ENCODE results near the gene LYAR. TPM values are rescaled to one million over a fixed set of nuclear protein-coding genes. Genes with fewer than 3 reads are reported as not detected.
A peak's percentile ranks its signal among the peaks of the same experiment; 100 is the strongest.

The LYAR gene
- total and polyA plus RNA-seq, 2 of the 13 experiments (the other 11 are each of a cell fraction or from before 2014, with no cell fraction given), result 7.8 to 94.2 TPM

DNA sequence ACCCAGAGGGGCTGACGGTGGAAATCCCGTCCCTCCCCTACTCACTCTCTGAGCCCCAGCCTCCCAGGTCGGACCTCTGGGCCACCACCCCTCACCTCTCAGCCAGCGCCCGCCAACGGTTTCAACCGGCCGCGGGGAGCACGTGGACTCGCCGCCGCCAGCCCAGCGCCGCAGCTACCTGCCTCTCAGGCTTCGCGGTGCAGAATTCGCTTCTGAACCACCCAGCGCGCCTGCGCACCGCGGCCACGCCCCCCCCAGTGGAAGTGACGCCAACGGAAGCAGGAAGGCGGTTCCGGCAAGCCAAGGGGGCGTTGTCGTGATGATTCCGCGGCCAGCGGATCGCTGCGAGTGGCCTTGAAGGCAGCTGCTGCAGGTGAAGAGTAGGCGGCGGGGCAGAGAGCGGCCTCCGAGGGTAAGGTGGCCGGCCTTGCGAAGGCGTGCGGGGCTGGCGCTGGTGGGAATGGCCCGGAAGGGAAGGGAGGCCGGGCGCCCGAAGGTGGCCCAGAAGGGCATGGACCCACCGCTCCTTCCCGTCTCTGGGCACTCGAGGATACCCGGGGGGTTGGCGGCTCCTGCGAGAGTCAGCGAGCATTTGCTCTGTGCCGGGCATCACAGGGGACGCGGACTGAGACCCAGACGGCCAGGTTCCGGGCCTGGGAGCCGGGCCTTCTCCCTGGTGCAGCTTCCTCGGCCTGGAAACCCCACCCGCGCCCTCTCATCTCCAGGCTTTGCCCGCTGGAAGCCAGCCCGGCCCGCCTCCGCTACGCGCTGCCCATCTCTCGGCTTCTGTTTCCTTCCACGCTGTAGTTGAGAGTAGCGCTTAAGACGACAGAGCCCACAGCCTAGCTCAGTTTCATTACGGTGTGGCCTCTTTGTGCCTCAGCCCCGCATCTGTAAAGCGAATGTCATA is at the start of gene LYAR, which contains the start of gene ZBTB49 (continued):
- TF ChIP-seq, protein P1, sequence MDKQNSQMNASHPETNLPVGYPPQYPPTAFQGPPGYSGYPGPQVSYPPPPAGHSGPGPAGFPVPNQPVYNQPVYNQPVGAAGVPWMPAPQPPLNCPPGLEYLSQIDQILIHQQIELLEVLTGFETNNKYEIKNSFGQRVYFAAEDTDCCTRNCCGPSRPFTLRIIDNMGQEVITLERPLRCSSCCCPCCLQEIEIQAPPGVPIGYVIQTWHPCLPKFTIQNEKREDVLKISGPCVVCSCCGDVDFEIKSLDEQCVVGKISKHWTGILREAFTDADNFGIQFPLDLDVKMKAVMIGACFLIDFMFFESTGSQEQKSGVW (CRISPR knock-in tag; IDR thresholded peaks at IDR 0.05; ENCODE audit: borderline replicate concordance), result 0 out of 2 replicates have a peak, but pooled peaks have one; percentile 5
- TF ChIP-seq ZKSCAN8 (CRISPR knock-in tag; IDR thresholded peaks at IDR 0.05; ENCODE audit: borderline replicate concordance) (no peak), SALL1 (CRISPR knock-in tag; IDR thresholded peaks at IDR 0.05) (peak; percentile 80), AGO1 (IDR thresholded peaks at IDR 0.05; ENCODE audit: low read depth, low read length, poor library complexity, severe bottlenecking) (peak; percentile 59), ZNF292 (CRISPR knock-in tag; IDR thresholded peaks at IDR 0.05; ENCODE audit: borderline replicate concordance, low read depth) (peak; percentile 56; the same call in 1 of the 2 replicates), MED1 (CRISPR knock-in tag; IDR thresholded peaks at IDR 0.05) (no peak; the same call in none of the 2 replicates), NFIC (IDR thresholded peaks at IDR 0.05; ENCODE audit: low read length) (no peak), ZBTB42 (CRISPR knock-in tag; IDR thresholded peaks at IDR 0.05) (no peak), SPEN (CRISPR knock-in tag; IDR thresholded peaks at IDR 0.05; ENCODE audit: low read depth) (peak; percentile 87), ZNF138 (CRISPR knock-in tag; IDR thresholded peaks at IDR 0.05; ENCODE audit: low read depth) (no peak), SOX13 (IDR thresholded peaks at IDR 0.05) (no peak), SOX13 (CRISPR knock-in tag; conservative IDR thresholded peaks at IDR 0.05 in 1 of 2, IDR thresholded peaks at IDR 0.05 in 1 of 2) (peak in 1 of 2 experiments; percentile 11; a peak in 1 of 4 replicates), AKAP8 (CRISPR knock-in tag; IDR thresholded peaks at IDR 0.05) (no peak; the same call in 1 of the 2 replicates), ZNF232 (CRISPR knock-in tag; IDR thresholded peaks at IDR 0.05; ENCODE audit: borderline replicate concordance) (peak; percentile 72; the same call in 1 of the 2 replicates), CCAR2 (optimal IDR thresholded peaks at IDR 0.05; ENCODE audit: low read depth, low read length) (no peak), ZNF562 (CRISPR knock-in tag; IDR thresholded peaks at IDR 0.05; ENCODE audit: borderline replicate concordance) (no peak), ARHGAP35 (CRISPR knock-in tag; IDR thresholded peaks at IDR 0.05; ENCODE audit: borderline replicate concordance) (peak; percentile 44; the same call in 1 of the 2 replicates), MED8 (CRISPR knock-in tag; IDR thresholded peaks at IDR 0.05; ENCODE audit: insufficient replicate concordance) (peak; percentile 52), GPN1 (CRISPR knock-in tag; IDR thresholded peaks at IDR 0.05; ENCODE audit: borderline replicate concordance) (no peak)
- TF ChIP-seq, protein P2, sequence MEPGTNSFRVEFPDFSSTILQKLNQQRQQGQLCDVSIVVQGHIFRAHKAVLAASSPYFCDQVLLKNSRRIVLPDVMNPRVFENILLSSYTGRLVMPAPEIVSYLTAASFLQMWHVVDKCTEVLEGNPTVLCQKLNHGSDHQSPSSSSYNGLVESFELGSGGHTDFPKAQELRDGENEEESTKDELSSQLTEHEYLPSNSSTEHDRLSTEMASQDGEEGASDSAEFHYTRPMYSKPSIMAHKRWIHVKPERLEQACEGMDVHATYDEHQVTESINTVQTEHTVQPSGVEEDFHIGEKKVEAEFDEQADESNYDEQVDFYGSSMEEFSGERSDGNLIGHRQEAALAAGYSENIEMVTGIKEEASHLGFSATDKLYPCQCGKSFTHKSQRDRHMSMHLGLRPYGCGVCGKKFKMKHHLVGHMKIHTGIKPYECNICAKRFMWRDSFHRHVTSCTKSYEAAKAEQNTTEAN (CRISPR knock-in tag; conservative IDR thresholded peaks at IDR 0.05), result no peak
- TF ChIP-seq, protein P3, sequence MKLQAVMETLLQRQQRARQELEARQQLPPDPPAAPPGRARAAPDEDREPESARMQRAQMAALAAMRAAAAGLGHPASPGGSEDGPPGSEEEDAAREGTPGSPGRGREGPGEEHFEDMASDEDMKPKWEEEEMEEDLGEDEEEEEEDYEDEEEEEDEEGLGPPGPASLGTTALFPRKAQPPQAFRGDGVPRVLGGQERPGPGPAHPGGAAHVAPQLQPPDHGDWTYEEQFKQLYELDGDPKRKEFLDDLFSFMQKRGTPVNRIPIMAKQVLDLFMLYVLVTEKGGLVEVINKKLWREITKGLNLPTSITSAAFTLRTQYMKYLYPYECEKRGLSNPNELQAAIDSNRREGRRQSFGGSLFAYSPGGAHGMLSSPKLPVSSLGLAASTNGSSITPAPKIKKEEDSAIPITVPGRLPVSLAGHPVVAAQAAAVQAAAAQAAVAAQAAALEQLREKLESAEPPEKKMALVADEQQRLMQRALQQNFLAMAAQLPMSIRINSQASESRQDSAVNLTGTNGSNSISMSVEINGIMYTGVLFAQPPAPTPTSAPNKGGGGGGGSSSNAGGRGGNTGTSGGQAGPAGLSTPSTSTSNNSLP (IDR thresholded peaks at IDR 0.05; ENCODE audit: low read depth, low read length), result no peak

Measured in HepG2 (cell line).